K562 treated with DMSO at 1 percent for 48 hours (cell line): ENCODE data around the gene ACCSL. TPM values are rescaled to one million over a fixed set of nuclear protein-coding genes. Genes with fewer than 3 reads are reported as not detected.

Experiments
- total RNA-seq: library from RNA; unstranded; fragments of 300-600 nt; gene quantifications from 2 replicates; pipeline ENCODE4 v1.2.3, GENCODE V29; 2022; ENCODE audit warnings: low replicate concordance; ENCODE audit errors: extremely low read depth

Gene ACCSL
- not detected in 2 replicates for total RNA-seq

GRCh38 chr11:44047931-44048431 is at the start of gene ACCSL:
Gene ACCSL (plus strand): TSS chr11:44047981. CDS start chr11:44048037, 56 bp downstream.

GRCh38 chr11:44065841-44066731 is 18.3 kb downstream of the ACCSL start, which contains the start of gene ACCS:
Gene ACCS (plus strand): TSS chr11:44066270. CDS start chr11:44067628, 1,358 bp downstream.

DNA sequence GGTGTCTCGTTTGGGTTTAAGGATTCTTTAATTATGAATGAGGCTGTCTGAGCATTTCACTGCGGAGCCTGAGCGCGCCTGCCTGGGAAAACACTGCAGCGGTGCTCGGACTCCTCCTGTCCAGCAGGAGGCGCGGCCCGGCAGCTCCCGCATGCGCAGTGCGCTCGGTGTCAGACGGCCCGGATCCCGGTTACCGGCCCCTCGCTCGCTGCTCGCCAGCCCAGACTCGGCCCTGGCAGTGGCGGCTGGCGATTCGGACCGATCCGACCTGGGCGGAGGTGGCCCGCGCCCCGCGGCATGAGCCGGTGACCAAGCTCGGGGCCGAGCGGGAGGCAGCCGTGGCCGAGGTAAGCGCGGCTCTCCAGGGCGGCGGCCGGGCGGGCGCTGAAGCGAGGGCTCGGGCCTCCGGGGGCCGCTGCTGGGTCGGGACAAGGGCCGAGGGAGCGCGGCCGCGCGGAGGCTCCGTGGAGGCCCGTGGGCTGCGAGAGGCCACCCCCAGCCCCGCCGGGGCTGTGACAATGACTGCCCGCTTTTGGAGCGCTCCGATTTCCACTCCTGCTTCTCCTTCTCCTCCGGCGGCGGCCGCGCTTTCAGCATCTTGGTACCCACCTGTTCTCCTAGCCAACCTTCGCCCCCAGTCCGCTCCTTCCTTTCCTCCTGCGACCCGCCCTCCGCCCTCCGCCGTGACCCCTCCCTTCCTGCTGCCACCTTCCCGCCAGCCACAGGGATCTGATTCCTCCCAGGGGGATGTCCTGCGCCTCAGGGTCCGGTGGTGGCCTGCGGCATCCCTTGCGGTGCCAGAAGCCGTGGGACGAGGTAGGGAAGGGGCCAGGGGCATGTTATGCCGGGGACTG is 48.0 kb downstream of the ACCSL start, which contains the start of gene EXT2:
TSS of gene EXT2 (plus strand) at position 173 of the 854 bp plus-strand sequence. CDS start 12,035 bp downstream, outside the sequence.

Other genes with a start within 250 kb of the ACCSL start
- not detected in 2 replicates for gene ALKBH3, start 167.2 kb upstream of the ACCSL start, total RNA-seq
- not detected in 2 replicates for gene C11orf96, start 105.3 kb upstream of the ACCSL start, total RNA-seq
- gene ACCS, start 18.3 kb downstream of the ACCSL start, total RNA-seq, result not detected in 2 replicates
- not detected in 2 replicates for gene EXT2, start 47.7 kb downstream of the ACCSL start, total RNA-seq